NCI-H526 treated with DMSO at 0.1 percent for 48 hours (cell line): ENCODE measurements around the gene SURF2.
"Not testable (repeated sequence)": the region's sequence is repeated elsewhere in the genome, so short reads cannot be mapped to it uniquely, and the experiment has no call there.

Experiments used
- DNase-seq: peaks from one replicate; lab custom pipeline; 2025; lab: John Stamatoyannopoulos, UW

SURF2 gene

DNA sequence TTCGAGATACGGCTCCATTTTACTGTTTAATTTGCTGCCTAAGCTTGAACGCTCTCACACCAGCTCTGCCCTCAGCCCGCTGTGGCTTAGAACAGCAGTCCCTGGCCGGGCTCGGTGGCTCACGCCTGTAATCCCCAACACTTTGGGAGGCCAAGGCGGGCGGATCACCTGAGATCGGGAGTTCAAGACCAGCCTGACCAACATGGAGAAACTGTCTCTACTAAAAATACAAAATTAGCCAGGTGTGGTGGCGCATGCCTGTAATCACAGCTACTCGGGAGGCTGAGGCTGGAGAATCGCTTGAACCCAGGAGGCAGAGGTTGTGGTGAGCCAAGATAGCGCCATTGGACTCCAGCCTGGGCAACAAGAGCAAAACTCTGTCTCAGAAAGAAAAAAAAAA, 20.9 kb downstream of the SURF2 start:
- not testable (repeated sequence) for DNase-seq

- DNase-seq, result no peak
These were observed 21.4 kb downstream of the SURF2 start for GRCh38 chr9:133377721-133378216.

DNA sequence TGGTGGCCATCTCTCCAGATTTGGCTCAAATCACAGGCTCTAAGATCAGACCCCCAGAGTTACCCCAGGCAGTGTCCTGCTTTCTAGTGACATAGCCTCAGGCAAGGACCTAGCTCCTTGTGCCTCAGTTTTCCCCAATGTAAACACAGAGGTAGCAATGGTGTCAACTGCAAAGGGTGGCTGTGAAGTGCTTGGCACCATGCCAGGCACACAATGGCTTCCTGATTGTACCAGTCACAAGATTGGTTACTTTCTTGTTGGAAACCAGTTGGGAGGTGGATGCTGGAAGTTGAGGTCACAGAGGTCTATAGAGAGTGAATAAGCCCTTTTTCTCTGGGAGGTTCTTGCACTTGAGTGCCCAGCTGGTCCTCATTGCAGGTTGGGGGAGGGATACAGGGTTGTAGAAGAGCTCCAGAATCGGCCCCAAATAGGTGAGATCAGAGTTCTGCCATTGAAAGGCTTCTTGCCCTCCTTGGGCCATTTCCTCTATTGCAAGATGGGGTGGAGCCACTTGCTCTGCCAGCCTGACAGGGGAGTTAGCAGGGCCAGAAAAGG, 22.1 kb downstream of the SURF2 start:
- DNase-seq, result no peak

GRCh38 chr9:133379153-133380086, 23.1 kb downstream of the SURF2 start:
- DNase-seq, result no peak

- DNase-seq, result no peak
These were observed 24.4 kb downstream of the SURF2 start for GRCh38 chr9:133380734-133381133.

DNA sequence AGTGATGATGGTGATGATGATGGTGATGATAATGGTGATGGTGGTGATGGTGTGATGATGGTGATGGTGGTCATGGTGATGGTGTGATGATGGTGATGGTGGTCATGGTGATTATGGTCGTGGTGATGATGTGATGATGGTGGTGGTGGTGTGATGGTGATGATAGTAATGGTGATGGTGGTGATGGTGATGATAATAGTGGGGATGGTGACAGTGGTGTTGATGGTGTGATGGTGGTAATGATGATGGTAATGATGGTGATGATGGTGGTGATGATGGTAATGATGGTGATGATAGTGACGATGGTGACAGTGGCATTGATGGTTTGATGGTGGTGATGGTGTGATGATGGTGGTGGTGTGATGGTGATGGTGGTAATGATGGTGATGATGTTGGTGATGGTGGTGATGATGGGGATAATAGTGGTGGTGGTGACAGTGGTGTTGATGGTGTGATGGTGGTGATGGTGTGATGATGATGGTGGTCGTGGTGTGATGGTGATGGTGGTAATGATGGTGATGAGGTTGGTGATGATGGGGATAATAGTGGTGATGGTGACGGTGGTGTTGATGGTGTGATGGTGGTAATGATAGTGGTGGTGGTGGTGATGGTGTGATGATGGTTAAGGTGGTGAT, 26.3 kb downstream of the SURF2 start:
- no peak for DNase-seq

DNA sequence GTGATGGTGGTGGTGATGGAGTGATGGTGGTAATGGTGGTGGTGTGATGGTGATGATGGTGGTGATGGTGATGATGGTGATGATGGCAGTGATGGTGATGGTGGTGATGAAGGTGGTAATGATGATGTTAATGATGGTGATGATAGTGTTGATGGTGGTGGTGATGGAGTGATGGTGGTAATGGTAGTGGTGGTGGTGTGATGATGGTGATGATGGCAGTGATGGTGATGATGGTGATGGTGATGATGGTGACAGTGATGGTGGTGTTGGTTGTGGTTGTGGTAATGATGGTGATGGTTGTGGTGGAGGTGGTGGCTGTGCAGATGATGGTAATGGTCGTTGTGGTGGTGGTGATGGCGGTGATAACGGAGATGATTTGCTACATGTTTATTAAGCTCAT, 27.1 kb downstream of the SURF2 start:
- no peak for DNase-seq

DNA sequence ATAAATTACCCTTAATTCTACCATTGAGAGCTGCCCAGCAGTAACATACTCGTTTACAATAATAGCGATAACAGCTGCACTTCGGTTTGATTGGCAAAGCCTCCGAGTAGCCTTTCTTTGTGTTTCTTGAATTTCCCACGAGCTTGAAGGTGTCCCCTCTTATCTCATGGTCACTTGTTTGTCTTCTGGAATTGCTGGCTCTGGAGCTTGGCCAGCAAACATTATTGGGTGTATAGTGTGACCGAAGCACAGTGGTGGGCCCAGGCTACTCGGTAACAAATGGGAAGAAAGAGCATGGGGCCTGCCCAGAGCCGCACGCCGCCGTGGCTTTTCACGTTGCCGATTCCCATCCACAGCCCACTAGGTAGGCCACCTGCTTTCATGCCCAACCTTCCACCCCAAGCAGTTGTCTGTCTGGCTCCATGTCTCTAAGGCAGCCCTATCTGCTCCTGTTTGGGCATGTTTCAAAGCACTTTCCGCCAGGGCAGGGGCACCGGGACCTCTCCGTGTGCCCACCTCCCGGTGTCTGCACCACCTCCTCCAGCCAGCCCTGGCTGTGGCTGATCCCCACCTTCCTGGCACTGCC, 28.5 kb downstream of the SURF2 start:
- DNase-seq, result no peak

DNA sequence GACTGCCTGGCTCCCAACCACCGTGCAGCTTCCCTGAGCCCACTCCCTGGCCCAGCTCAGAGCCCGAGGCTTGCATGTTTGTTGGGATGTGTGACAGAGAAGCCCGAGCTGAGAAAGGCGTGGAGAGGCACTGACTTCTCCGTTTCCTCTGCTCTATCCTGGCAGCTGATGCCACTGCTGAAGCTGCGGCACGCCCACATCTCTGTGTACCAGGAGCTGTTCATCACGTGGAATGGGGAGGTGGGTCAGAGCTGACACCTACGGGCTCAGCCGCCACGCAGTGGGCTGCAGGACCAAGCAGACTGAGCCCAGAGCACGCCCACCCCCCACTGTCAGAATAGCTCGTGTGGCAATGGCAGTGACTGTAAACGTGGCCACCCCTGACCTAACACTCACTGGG, 29.1 kb downstream of the SURF2 start:
- DNase-seq, result no peak

DNA sequence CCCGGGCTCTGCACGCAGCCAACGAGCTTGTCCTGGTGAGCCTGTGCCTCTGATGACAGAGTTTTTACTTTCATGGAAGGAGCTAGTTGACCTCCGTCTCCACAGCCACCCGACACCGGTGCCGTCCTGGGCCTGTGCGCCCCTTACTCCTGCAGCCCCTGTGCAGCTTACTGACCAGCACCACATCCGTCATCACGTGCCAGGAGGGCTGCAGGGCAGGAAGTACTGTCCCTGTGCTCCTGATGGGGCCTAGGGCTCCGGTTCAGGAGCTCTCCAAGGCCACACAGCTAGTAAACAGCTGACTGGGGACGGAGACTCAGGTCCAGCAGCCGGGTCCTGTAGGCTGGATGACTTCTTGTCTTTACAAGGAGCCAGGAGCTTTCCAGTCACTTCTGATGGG, 30.0 kb downstream of the SURF2 start:
- DNase-seq, result no peak

- DNase-seq, result no peak
These were observed 31.3 kb downstream of the SURF2 start for GRCh38 chr9:133387680-133388079.

DNA sequence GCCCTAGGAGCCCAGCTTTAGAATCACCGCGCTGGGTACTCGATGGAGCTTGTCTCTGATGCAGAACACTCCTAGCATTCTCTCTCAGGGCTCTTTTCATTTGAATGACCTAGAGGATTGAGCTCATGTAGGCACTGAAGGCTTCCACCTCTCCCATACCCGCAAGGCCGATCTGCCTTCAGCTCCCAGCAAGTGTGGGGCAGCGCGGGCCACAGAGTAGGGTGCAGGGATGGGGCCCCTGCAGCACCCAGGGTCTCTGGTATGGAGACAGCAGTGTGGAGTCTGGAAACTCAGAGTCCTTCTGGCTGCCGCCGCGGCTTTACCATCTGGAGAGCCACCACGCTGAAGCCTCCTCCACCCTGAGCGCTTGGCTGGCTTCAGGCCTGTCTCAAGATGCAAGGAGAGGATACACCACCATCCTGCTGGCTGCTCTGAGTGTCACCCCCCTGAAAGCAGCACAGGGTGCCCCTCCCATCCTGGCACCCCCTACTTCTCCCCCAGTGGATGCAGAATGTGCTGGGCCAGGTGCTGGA, 32.7 kb downstream of the SURF2 start:
- no peak for DNase-seq

GRCh38 chr9:133389562-133389961, 33.2 kb downstream of the SURF2 start:
- no peak for DNase-seq

GRCh38 chr9:133390713-133391112, 34.4 kb downstream of the SURF2 start:
- no peak for DNase-seq

- DNase-seq, result not testable (repeated sequence)
These were observed 35.1 kb downstream of the SURF2 start for GRCh38 chr9:133391449-133391848.

DNA sequence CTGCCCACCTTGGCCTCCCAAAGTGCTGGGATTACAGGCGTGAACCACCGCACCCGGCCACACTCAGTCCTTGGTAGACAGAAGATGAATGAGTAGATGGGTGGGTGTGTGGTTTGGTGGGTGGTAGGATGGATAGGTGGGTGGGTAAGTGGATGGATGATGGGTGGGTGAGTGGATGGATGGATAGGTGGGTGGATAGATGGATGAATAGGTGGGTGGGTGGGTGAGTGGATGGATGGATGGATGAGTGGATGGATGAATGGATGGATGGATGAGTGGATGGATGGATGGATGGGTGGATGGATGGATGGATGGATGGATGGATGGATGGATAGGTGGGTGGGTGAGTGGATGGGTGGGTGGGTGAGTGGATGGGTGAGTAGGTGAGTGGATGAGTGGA, 36.0 kb downstream of the SURF2 start:
- not testable (repeated sequence) for DNase-seq

DNA sequence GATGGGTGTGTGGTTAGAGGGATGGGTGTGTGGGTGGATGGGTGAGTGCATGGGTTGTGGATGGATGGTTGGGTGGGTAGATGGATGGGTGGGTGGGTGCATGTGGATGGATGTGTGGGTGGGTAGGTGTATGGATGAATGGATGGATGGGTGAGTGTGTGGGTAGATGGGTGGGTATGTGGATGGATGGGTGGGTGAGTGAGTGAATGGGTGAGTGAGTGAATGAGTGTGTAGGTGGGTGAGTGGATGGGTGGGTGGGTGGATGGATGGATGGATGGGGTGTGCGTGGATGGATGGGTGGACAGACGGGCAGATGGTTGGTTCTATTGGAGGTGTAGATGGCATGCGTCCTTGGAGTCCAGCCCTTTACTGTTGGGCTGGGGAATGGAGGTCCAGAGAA, 37.0 kb downstream of the SURF2 start:
- DNase-seq, result no peak

- DNase-seq, result no peak
These were observed 38.4 kb downstream of the SURF2 start for GRCh38 chr9:133394687-133395271.

DNA sequence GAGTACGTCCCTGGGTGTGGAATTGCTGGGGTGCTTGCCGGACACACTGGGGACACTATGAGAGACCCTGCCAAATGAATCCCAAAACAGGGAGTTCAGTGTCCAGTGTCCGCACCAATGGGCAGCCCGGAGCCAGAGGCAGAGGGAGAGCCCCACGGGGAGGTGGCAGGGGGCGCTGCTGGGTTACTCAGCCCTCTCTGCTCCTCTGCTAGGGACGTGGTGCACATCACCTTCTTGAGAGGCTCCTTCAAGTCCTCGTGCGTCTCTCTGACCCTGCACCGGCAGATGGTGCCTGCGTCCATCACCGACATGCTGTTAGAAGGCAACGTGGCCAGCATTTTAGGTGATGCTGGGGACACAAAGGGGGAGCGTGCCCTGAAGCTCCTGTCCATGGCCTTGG, 40.6 kb downstream of the SURF2 start:
- no peak for DNase-seq

DNA sequence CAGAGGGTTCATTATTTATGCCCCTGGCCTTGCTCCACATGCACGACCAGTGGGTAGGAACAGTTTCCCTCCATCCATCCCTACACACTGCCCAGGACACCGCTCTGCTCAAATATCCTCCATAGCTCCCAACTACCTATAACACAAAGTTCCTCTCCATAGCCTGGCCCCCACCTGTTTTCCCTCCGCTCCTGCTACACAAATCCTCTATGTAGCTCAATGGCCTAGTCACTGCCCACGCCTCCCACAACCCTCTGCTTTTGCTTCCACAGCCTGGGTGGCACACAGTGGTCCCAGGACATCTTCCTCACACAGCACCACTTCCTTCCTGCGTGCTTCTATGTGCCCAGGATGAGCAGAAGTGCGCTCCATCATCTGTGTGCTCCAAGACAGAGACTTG, 41.0 kb downstream of the SURF2 start:
- DNase-seq, result no peak

- DNase-seq, result no peak
These were observed 41.5 kb downstream of the SURF2 start for GRCh38 chr9:133397895-133398294.

- DNase-seq, result no peak
These were observed 43.9 kb downstream of the SURF2 start for GRCh38 chr9:133400292-133400691.
